GM21786 (cell line): ENCODE data around the gene OR2B3.
"Not testable (repeated sequence)": the region's sequence is repeated elsewhere in the genome, so short reads cannot be mapped to it uniquely, and the experiment has no call there.

ENCODE experiments used
- ATAC-seq: cut with Tn5 transposase; IDR thresholded peaks from one replicate; pipeline ENCODE4 v1.9.1; 2021; ENCODE audit not compliant: unreplicated experiment

The OR2B3 gene

GRCh38 chr6:29087213-29087612 lies at the start of gene OR2B3:
Gene OR2B3, minus strand, starts transcription at chr6:29087313. Its CDS starts 65 bp downstream, at chr6:29087248.
- no peak for ATAC-seq

DNA sequence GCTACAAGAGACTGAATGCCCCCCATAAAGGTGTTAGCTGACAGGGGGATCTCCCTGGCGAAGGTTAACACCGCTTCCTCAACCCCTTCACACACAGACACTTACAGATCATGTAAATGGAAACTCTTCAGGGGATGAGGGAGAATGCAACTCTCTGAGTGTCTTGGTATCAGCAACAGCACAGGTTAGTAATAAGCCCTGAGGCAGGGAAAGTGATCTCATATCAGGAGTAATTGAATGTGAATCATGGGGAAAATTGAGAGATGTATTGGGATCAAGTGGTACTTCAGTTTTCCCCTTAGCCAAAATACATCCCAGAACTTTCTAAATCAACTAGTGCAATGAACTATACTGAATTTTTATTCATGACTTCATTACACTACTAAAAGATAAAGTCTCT lies 44.6 kb upstream of the OR2B3 start:
- no peak for ATAC-seq

GRCh38 chr6:29130644-29131043 lies 43.5 kb upstream of the OR2B3 start:
- no peak for ATAC-seq

GRCh38 chr6:29129326-29130012 lies 42.4 kb upstream of the OR2B3 start:
- no peak for ATAC-seq

DNA sequence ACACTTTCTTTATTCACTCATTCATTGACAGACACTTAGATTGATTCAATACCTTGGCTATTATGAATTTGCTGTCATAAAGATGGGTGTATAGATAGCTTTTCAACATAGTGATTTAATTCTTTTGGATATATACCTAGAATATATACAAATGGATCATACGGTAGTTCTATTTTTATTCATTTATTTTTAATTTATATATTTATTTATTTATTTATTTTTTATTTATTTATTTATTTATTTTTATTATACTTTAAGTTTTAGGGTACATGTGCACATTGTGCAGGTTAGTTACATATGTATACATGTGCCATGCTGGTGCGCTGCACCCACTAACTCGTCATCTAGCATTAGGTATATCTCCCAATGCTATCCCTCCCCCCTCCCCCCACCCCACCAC lies 27.9 kb upstream of the OR2B3 start:
- not testable (repeated sequence) for ATAC-seq

GRCh38 chr6:29112135-29112534 lies 25.0 kb upstream of the OR2B3 start:
- no peak for ATAC-seq

- ATAC-seq: no peak
Measured at GRCh38 chr6:29107758-29108157, 20.6 kb upstream of the OR2B3 start, which contains the start of gene OR2J3. Gene OR2J3, plus strand, starts transcription at chr6:29108058. Its CDS starts 3,833 bp downstream, at chr6:29111891.

DNA sequence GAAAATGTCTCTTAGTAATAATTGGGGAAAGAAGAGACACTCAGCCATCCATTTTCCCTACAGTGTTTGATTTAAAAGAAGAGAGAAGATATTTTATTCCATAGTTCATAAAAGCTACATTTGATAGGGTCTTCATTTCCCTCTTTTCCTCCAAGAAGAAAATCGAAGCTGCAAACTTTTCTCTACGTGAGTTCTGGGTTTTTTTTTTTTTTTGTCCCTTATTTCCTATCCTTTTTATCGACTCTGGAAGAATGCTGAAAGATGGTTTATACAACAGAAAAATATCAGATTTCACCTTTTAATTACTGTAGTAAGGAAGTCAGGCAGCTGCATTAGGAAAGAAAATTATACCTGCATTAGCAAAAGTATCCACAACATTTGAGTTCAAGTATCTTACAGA lies 12.1 kb upstream of the OR2B3 start, which contains the start of gene OR2J1:
TSS of gene OR2J1 (plus strand) at position 301 of the 400 bp plus-strand sequence. CDS start 1,453 bp downstream, outside the sequence.
- no peak for ATAC-seq

GRCh38 chr6:29097803-29098202 lies 10.7 kb upstream of the OR2B3 start:
- ATAC-seq: no peak

DNA sequence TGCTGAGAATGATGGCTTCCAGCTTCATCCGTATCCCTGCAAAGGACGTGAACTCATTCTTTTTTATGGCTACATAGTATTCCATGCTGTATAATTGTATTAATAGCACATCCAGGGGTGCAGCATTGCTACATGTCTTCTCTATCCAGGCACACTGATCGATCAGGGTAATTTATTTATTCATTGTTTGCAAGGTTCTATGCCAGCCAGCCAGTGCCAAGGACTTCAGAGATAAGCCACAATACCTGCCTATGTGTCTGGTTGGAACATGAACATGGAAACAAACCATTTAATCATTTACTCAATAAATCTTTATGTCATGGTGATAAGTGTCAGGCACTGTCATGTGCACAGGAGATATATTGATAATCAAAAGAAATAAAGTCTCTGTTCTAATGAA lies 5.8 kb upstream of the OR2B3 start:
- ATAC-seq: no peak

DNA sequence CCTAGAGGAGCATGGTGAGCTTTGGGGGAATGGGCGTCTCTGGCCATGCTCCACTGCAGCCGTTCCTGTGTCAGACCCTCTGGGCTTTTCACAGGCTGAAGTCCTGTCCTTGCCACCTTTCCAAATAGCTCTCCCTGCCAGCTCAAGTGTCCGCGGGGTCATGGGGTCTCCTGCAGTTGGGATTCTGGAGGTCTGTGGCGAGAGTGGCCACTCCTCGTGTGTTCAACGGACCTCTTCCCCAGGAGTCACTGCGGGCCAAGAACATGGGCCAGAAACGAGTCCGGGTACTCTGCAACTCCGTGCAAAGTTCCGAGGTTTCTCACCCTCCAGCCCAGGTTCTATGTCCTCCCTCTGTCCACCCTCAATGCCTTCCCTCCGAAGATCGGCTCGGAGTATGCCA lies 4.7 kb downstream of the OR2B3 start:
- ATAC-seq: no peak

DNA sequence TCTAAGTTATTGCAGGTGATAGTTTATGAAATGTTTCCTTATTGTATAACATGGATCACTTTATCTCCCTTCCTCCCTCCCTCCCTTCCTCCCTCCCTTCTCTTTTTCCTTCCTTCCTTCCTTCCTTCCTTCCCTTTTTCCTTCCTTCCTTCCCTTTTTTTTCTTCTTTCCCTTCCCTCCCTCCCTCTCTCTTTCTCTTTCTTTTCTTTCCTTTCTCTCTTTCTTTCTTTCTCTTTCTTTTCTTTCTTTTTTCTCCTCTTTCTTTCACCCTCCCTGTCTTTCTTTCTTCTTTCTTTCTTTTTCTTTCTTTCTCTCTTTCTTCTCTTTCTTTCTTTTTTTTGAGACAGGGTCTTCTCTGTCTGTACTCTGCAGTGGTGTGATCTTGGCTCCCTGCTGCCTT lies 5.8 kb downstream of the OR2B3 start:
- no peak for ATAC-seq

GRCh38 chr6:29079203-29079602 lies 7.9 kb downstream of the OR2B3 start:
- ATAC-seq: no peak

- ATAC-seq: no peak
Measured at GRCh38 chr6:29071831-29072723, 15.0 kb downstream of the OR2B3 start.

- no peak for ATAC-seq
Measured at GRCh38 chr6:29051680-29052079, 35.4 kb downstream of the OR2B3 start.

GRCh38 chr6:29045075-29045474 lies 42.0 kb downstream of the OR2B3 start, which contains the start of gene OR2W1:
Gene OR2W1, minus strand, starts transcription at chr6:29045175. Its CDS starts 0 bp downstream, at chr6:29045175.
- no peak for ATAC-seq
